Dermis microvascular lymphatic vessel endothelial cell (primary cell): ENCODE measurements around the gene ANKRD36B. TPM values are rescaled to one million over a fixed set of nuclear protein-coding genes. Genes with fewer than 3 reads are reported as not detected.
"Not testable (repeated sequence)": the region's sequence is repeated elsewhere in the genome, so short reads cannot be mapped to it uniquely, and the experiment has no call there.

Experiments
- DNase-seq, 2 donors: peaks; one replicate each; pipeline versions ENCODE4 v3.0.0 to v3.0.0-alpha.2; 2010; ENCODE audit warnings: low read depth in 2 of 2
- total RNA-seq: library from RNA; depleted of rRNA; stranded (reverse); fragments of >200 nt; gene quantifications from 2 replicates; pipeline ENCODE4 v1.2.1, GENCODE V29; 2014

ANKRD36B gene
- total RNA-seq: 40.0 and 45.3 TPM in 2 replicates

DNA sequence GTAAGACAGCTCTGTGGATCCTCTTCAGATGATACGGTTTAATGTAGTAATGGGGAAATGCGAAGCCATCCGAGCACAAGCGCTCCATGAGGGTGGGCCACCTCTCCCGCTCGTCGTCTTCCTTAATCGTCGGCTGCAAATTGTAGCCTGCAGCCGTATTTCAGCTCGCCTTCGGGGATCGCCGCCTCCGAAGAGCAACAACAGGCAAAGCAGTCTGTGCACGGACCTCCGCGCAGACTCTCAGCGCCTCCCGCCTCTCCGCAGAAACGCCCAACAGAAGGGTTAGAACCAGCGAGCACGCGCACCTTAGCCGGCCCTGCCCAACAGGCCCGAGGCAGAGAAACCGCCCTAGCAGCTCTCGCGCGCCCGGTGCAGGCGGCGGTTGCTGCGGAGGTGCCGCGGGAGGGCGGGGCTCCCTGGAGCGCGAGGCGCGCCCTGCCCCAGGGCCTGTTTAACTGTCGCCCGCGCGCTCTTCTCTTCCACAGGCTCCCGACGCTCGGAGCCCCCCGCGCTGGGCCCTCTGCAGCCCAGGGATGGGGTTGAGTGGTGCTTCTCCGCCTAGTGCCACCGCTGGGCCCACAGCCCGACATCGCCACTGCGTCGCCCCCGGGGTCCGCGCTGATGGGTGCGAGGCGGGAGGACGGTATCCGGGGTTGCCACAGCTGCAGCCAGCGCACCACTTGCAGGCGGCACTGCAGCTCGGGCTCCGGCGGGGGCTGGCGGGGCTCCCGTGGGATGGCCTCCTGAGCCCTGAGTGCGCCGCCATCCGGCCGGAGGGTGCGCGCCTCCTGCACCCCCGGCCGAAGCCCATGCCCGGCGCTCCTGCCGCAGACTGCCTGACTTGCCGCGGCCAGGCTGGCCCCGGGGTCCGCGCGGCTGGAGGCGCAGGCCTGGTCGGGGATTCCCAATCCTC, at the start of gene ANKRD36B:
TSS of gene ANKRD36B (minus strand) at position 280 of the 913 bp plus-strand sequence. CDS start at position 88, 192 bp downstream.
- peak; percentile 15 to 54 for DNase-seq

DNA sequence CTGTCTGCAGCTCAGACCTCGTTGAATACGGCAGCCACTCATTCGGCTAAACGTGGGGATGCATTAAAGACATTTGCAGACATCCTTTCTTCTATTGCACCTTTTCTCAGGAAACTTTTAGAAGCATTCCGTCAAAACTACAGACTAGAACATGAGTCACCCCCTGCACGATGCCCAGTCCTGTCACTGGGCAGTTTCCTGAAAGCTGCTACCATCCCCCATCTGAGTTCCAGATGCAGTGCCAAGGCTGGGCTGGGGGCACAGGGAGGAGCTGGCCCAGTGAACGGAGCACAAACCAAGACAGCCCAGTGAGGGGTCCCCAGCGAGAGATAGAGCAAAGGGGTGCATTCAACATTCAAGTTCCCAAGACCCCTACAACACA, 36.4 kb upstream of the ANKRD36B start:
- DNase-seq: not testable (repeated sequence)

DNA sequence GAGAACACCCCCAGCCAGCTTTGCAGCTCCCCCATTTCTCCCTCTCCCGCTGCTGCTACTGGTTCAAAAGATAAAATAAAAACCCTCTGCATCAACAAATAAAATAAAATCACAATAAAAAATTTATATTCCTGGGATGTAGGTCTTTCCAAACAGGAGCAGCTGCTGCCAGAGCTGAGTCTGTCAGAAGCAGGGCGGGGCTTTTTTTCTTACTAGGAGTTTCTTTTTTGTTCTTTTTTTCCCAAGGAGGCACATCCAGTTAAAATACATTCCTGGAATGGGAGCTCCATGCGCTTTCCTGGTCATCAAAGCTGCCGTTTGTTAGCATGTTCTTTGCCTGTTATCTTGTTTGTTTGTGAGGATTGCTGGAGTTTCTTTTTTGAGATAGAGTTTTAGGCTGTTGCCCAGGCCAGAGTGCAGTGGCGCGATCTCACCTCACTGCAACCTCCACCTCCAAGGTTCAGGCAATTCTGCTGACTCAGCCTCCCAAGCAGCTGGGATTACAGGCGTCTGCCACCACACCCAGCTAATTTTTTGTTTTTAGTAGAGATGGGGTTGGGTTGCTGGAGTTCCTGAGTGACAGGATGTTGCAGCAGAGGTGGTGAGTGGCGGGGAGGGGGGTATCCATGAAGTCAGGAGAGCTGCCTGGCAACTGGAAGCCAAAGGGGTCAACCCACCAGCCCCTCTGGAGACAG, 35.8 kb upstream of the ANKRD36B start:
- DNase-seq: not testable (repeated sequence)

DNA sequence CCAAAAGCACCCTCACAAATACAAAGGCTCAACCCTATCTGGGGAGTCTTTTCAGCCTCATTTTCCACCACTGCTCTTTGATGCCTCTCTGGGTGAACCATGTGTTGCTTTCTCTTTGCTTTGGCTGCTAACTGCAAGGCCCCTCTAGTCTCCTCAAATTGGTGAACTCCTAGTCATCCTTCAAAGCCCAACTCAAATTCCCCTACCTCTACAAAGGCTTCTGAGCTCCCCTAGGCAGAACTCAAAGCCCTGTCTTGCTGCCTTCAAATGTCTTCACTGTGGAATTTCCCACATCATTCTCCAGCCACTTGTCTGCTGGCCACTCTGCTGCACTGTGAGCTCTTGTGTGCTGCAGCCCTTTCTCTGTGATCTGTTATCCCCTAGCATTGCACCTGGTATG, 33.3 kb upstream of the ANKRD36B start:
- not testable (repeated sequence) for DNase-seq

DNA sequence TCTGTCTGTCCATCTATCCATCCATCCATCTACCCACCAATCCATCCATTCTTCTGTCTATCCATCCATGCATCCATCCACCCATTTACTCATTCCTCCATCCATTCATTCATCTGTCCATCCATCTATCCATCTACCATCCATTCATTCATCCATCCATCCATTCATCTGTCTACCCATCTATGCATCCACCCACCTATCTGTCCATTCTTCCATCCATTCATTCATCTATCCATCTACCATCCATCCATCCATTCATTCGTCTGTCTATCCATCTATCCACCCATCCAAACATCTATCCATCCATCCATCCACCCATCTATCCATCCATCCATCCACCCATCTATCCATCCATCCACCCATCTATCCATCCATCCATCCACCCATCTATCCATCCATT, 30.8 kb upstream of the ANKRD36B start:
- DNase-seq: not testable (repeated sequence)

DNA sequence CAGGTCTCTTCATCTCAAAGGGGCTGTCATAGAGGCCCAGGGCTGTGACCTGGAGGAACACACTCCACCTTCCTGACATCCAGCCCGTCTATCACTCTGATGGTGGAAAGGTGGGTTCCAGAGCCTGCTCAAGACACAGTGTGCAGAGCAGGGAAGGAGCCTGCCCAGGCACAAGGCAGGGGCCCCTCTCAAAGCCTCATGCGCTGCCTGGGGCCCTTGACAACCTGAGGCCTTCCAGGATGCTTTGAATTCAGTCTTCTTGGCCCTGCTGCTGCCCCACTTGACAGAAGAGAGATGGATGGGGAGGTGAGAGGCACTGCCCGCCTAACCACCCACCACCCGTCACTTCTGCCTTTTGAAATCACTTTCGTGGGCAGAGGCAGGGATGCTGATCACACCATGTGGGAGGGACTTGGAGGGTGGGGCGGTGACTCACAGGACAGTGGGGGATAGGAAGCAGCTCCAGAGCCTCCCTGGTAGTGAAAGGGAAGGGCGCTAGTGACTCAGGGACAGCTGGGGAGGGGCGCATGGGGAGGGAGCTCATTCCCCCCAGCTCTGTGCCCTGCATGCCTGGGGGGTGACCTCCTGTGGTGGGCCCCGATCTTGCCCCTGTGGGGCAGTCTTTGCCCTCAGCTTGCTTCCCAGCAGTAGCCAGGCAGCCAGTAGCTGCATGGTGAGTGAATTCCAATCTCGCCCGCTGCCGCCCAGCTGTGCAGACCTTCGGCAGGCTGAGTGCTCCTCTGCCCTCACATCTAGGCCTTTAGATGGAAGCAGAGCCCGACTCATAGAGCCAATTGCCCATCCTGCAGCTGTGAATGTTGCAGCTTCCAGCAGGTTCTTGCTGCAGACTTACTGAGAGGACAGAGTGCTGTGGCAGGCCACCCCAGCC, 29.5 kb upstream of the ANKRD36B start:
- DNase-seq: not testable (repeated sequence)

DNA sequence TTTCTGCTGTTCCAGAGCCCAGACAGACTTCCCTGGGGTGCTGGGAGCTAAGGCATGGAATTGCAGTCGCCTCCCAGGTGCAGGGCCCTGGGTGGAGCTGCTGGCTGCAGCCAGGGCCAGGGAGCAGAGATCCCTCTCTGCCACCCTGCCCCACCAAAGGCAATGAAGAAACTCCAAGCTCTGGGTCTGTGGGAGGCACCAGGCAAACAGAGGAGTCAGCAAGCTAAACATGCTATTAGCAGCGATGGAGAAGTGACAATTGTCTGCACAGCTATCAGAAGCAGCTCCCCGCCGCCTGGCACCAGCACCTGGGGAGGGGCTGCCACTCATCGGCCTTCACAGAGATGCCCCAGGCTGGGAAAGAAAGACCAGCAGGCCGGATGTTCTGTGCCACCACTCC, 28.2 kb upstream of the ANKRD36B start:
- no peak for DNase-seq

DNA sequence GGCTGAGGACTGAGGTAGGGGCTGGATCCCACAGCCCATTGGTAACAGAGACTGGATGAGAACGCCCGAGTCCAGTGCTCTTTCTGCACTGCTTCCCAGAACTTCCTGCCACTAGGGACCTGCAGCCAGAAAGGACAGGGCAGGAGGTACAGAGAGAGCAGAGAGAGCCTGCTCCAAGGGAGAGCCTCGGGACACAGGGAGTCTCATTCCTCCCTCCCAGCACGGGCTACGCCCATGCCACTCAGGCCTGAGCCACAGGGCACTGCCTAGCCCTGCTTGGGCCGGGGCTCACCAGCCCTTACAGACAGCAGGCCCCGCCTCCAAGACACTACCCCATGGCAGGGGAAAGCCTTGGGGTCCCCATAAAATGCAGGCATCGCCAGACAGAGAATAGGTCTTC, 26.1 kb upstream of the ANKRD36B start:
- not testable (repeated sequence) for DNase-seq

DNA sequence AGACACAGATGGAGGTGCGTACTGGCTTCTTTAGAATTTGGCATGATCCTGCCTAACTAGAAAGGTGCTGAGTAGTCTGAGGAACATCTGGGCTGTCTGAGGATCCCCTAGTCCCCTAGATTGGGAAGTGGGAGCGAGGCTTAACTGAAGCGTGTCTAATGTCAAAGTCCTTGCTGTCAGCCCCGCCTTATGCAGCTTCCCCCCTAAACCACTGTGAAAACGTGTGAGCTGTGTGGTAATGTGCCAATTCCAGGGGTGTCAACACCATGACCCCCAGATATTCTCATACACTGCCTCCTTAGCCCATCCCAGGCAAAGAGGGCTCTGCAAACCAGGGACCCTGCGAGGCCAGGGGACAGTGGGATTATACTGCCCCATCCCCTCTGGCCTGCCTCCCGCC, 22.2 kb upstream of the ANKRD36B start:
- DNase-seq: not testable (repeated sequence)

DNA sequence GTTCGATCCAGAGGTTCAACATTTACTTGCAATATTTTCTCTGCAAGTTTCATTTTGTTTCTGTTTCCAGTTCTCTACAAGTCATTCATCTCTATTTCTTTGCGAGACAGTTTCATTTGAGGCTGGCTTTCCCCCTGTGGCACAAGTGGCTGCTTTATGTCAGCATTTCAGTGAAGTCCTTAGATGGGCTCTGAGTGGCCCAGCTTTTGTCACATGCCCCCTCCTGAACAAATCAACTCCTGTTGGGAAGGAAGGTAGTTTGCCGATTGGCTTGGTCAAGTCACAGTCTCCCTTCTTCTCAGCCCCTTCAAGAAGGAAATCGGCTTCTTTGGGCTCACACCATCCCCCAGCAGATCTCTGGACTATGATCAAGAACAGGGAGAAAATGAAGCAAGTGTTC, 19.1 kb upstream of the ANKRD36B start:
- DNase-seq: not testable (repeated sequence)

DNA sequence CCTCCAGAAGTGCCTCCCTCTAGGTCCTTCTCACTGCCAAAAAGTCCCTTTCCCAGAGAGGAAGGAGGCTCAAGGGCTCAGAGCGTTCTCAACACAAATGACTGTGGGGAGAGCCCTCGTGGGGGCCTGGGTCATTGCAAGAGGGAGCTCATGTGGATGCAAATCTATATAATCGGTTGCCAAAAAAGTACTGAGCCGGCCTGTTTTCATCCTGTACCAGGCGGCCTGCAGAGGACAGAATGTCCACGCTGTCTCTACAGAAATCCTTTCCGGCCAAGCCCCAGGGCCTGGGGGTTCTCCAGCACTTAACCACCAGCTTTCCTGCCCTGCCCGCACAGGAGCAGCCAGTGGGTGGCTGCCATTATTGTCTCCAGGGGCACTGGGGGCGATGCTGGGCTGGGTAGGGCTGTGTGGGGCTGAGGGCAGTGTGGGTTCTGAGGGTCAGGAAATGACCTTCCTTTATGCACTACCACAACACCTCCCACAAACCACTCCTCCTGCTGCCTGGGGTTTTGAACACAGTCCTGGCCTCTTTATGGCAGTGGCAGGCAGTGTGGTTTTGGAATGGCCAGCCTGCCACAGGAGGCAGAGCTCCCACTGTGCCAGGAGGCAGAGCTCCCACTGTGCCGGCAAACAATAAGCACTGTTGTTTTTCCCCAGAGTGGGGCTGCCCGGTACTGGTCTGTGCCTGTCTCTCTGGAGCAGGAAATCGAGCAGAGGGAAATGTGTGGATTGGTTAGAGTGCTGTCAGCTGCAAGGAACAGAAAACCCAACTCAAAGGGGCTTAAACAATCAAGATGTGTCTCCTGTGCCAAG, 16.1 kb upstream of the ANKRD36B start:
- not testable (repeated sequence) for DNase-seq

DNA sequence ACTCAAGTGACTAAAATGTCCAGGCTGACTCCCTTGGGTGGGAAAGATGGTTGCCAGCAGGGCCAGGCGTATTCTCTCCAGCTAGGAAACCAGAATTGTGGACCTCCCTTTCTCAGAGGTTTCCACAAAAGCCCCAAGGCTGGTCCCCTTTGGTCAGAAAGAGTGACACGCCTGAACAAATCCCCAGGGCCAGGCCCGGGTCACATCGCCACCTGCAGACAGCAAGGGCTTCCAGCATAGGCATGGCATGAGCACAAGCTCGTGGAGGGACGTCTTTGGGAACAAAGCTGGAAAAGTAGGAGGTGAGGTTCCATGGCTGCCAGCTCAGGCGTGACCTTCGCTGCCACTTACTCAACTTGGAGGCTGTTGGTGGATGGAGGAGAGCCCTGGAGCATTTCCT, 15.4 kb upstream of the ANKRD36B start:
- DNase-seq: not testable (repeated sequence)

DNA sequence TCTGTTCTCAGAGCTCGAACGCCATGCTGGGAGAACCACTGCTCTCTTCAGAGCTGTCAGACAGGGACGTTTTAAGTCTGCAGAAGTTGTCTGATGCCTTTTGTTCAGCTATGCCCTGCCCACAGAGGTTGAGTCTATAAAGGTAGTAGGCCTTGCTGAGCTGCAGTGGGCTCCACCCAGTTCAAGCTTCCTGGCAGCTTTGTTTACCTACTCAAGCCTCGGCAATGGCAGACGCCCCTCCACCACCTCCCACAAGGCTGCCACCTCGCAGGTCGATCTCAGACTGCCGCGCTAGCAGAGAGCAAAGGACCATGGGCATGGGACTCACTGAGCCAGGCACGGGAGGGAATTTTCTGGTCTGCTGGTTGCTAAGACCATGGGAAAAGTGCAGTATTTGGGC, 11.9 kb upstream of the ANKRD36B start:
- DNase-seq: not testable (repeated sequence)

DNA sequence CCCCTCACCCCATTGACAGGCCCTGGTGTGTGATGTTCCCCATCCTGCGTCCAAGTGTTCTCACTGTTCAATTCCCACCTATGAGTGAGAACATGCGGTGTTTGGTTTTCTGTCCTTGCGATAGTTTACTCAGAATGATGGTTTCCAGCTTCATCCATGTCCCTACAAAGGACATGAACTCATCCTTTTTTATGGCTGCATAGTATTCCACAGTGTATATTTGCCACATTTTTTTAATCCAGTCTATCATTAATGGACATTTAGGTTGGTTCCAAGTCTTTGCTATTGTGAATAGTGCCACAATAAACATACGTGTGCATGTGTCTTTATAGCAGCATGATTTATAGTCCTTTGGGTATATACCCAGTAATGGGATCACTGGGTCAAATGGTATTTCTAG, 6.5 kb upstream of the ANKRD36B start:
- DNase-seq: not testable (repeated sequence)

DNA sequence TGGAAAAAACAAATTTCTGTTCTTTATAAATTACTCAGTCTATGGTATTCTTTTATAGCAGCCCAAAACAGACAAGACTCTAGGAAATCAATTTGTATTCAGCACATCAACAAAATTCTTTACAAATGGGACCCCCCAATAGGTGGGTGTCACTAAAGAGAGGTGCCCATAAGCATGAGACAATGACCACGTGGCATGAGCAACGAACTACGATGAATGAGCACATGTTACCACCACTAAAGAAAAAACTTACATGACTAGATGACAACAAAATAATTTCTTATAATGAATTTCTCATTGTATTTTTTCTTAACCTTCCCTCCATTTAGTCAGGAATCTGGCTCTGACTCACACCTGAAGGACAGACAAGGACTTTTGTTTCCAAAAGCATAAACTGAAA, 3.8 kb upstream of the ANKRD36B start:
- not testable (repeated sequence) for DNase-seq

DNA sequence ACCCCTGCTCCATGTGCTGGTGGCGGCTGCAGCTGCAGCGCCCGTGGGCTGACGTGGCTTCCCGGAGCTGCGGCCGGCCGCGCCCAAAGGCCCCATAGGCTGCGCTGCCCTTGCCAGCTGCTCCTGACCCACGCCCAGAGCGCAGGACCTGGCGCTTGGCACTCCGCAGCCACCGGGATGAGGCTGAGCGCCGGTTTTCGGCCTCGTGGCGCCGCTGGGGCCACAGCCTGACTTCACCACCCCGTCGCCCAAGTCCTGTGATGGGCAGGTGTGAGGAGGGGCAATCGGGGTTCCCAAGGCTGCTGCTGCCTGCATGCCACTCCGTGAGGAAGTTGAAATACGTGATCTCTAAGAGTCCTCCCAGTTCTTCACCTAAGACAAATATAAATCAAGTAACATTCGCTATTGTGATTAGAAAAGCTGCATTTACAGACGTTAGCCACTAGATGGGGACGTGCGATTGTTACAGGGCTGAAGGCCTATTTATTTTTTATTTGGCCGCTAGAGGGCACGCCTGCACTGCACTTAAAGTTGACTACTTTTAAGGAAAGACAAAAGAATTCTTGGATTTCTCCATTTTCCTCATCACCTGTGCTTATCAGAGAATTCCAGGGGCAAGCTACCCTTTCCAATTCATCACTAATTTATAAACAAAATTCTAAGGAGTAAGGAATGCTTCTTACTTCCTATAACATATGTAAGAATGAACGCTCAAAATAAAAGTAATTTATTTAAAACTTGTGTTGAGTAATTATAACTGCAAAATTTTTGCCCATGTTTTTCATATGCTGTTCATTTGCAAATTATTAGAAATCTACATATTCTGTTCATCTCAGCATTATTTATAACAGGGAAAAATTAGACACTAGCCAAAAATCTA, 1.1 kb upstream of the ANKRD36B start:
- peak; percentile 70 to 83 for DNase-seq

DNA sequence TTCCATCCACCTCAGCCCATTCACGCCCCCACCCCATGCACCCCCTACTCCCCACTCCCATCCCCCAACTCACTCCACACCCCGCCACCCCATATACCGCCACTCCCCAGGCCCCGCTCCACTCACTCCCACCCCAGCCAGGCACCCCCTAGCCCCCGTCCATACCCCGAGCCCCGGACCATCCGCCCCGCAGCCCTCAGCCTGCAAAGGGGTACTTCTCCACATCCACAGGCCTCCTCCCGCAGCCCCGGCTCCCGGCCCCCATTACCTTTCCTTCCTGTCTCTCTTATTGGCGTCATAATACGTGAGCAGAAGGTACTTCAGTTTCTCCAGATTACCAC, 450 bp downstream of the ANKRD36B start:
- not testable (repeated sequence) for DNase-seq

DNA sequence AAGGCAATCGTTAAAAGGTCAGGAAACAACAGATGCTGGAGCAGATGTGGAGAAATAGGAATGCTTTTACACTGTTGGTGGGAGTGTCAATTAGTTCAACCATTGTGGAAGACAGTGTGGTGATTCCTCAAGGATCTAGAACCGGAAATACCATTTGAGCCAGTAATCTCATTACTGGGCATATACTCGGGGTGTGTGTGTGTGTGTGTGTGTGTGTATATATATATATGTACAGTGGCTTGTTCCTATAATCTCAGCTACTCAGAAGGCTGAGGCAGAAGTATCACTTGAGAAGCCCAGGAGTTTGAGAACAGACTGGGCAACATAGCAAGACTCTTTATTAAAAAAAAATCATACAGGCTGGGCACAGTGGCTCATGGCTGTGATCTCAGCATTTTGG, 24.0 kb downstream of the ANKRD36B start:
- not testable (repeated sequence) for DNase-seq

DNA sequence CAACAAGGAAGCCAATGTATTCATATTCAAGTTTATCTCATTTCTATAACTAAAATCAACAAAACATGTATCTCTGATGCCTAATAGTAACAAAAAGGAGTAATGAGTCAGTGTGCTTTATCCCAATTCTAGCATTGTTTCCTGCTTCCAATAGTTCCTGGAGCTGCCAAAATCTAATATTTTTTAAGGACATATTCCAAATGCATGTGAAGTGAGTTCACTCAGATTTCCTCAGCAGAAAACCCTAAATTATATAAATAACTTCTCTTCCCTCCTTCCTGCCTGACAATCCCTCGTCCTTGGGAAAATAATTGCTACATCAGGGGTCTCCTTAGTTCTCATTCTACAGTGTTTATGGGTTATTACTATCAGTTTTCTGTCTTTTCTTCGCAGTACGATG, 37.3 kb downstream of the ANKRD36B start:
- DNase-seq: not testable (repeated sequence)

DNA sequence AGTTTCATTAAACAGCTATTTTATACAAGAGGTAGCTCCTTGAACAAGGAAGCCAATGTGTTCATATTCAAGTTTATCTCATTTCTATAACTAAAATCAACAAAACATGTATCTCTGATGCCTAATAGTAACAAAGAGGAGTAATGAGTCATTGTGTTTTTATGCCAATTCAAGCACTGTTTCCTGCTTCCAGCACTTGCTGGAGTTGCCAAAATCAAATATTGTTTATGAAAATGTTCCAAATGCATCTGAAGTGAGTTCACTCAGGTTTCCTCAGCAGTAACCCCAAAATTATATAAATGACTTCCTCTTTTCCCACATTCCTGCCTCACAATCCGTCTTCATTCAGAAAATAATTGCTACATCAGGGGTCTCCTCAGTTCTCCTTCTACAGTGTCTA, 39.2 kb downstream of the ANKRD36B start:
- peak; percentile 29 to 49 for DNase-seq
